ENCODE data around the gene SYDE1. TPM values are rescaled to one million over a fixed set of nuclear protein-coding genes. Genes with fewer than 3 reads are reported as not detected.

SYDE1 gene, protein sequence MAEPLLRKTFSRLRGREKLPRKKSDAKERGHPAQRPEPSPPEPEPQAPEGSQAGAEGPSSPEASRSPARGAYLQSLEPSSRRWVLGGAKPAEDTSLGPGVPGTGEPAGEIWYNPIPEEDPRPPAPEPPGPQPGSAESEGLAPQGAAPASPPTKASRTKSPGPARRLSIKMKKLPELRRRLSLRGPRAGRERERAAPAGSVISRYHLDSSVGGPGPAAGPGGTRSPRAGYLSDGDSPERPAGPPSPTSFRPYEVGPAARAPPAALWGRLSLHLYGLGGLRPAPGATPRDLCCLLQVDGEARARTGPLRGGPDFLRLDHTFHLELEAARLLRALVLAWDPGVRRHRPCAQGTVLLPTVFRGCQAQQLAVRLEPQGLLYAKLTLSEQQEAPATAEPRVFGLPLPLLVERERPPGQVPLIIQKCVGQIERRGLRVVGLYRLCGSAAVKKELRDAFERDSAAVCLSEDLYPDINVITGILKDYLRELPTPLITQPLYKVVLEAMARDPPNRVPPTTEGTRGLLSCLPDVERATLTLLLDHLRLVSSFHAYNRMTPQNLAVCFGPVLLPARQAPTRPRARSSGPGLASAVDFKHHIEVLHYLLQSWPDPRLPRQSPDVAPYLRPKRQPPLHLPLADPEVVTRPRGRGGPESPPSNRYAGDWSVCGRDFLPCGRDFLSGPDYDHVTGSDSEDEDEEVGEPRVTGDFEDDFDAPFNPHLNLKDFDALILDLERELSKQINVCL
- total RNA-seq = 6.6 and 8.3 TPM in 2 replicates

DNA sequence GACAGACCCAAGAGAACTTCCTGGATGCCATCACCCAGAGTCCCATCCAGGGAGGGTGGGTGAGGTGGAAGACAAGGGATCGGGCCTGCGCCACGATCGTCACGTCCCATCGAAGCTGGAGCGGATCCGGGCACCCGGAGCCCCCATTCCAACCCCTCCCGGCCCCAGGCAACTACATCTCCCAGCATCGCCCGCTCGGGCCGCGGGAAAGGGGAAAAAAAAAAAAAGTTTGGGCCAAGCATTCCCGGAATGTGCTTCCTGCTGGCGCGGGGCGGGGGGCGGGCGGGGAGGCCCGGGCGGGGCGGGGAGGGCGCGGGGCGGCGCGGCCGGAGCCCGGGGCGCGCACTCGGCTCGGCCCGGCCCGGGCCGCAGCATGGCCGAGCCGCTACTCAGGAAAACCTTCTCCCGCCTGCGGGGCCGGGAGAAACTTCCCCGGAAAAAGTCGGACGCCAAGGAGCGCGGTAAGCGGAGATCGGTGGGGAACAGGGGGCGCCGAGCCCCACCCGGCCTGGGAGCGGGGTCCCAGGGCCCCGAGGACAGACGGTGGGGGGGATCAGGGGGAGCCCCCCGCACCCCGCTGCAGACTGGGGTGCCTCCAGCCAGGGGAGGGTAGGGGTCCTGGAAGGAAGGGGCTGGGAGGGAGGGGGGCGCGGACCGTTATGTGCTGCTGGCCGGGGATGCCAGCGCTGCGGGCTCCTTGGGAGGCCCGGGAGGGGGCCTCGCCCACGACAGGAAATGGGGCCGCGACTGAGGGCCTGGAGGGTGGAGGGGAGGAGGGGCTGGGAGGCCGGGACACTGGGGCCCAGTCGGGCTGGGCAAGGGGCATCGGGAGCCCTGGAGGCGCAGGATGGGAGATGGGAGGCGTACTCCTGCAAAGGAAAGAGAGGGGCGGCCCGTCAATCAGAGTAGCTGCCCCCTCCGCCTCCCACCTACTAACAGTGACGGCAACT lies at the start of gene SYDE1:
SYDE1 (plus strand) TSS at position 341 of the 950 bp plus-strand sequence; CDS start at position 374, 33 bp downstream.

DNA sequence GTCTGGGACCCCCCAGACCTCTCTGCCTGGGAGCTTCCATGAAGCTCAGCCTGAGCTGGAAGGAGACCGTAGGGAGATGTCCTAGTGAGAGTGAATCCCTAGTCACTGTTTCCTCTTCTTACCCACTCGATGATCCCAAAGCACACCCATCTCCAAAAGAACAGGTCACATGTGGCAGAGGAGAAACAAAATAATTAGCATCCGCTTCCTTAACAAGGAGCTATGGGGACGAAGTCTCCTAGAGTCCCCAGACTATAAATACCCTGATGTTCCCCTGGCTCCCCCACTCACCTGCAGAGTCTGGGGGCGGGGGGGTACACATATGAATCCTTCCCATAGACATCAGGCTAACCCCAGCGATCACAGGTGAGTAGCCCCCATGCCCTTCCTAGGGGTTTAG lies 25.3 kb upstream of the SYDE1 start, which contains the start of gene OR1I1:
OR1I1 (plus strand) TSS at position 301 of the 400 bp plus-strand sequence. CDS start 4,855 bp downstream, outside the sequence.

Other genes with a start within 250 kb of the SYDE1 start
- not detected in 2 replicates for gene OR7A17, start 221.3 kb upstream of the SYDE1 start, total RNA-seq
- gene OR7C2, start 165.9 kb upstream of the SYDE1 start, total RNA-seq = not detected in 2 replicates
- gene SLC1A6, start 127.5 kb upstream of the SYDE1 start, total RNA-seq = not detected in 2 replicates
- gene CASP14, start 57.9 kb upstream of the SYDE1 start, total RNA-seq = 0.07 TPM in 1 of 2 replicates, not detected in the other
- gene OR1I1, start 25.2 kb upstream of the SYDE1 start, total RNA-seq = not detected in 2 replicates
- gene NOTCH3, start 93.6 kb downstream of the SYDE1 start, total RNA-seq = 106 and 116 TPM in 2 replicates
- 7.6 and 9.0 TPM in 2 replicates for gene EPHX3, start 125.0 kb downstream of the SYDE1 start, total RNA-seq
- 13.4 and 18.3 TPM in 2 replicates for gene BRD4, start 225.1 kb downstream of the SYDE1 start, total RNA-seq

Measured in airway epithelial cell (primary cell).